Osteocyte (in vitro differentiated cells): ENCODE measurements around the gene MARCO. TPM values are rescaled to one million over a fixed set of nuclear protein-coding genes. Genes with fewer than 3 reads are reported as not detected.

ENCODE experiments used
- DNase-seq: peaks from one replicate; pipeline ENCODE4 v3.0.0; 2021; ENCODE audit warnings: mixed read lengths; ENCODE audit not compliant: unreplicated experiment; ENCODE audit errors: extremely low spot score
- H3K27ac Mint-ChIP-seq: one replicate; pipeline ENCODE4 v1.8.0; 2021; ENCODE audit warnings: mild to moderate bottlenecking, mixed read lengths; ENCODE audit not compliant: unreplicated experiment
- H3K27me3 Mint-ChIP-seq: one replicate; pipeline ENCODE4 v1.8.0; 2021; ENCODE audit warnings: mixed read lengths; ENCODE audit not compliant: unreplicated experiment
- H3K36me3 Mint-ChIP-seq: one replicate; pipeline ENCODE4 v1.8.0; 2021; ENCODE audit warnings: mixed read lengths; ENCODE audit not compliant: unreplicated experiment
- H3K4me1 Mint-ChIP-seq: one replicate; pipeline ENCODE4 v1.8.0; 2021; ENCODE audit warnings: mixed read lengths; ENCODE audit not compliant: unreplicated experiment
- H3K4me3 Mint-ChIP-seq: one replicate; pipeline ENCODE4 v1.8.0; 2021; ENCODE audit warnings: mild to moderate bottlenecking, moderate library complexity, mixed read lengths; ENCODE audit not compliant: unreplicated experiment
- H3K9me3 Mint-ChIP-seq: one replicate; pipeline ENCODE4 v1.8.0; 2021; ENCODE audit warnings: mixed read lengths; ENCODE audit not compliant: unreplicated experiment
- CTCF ChIP-seq: fragments of 200-600 bp; sonication (generic); IDR thresholded peaks from 2 replicates; pipeline ENCODE4 v1.5.0; 2021; ENCODE audit warnings: antibody characterized with exemption, mild to moderate bottlenecking, moderate library complexity
- total RNA-seq: library from RNA; stranded (reverse); gene quantifications from 2 replicates; pipeline ENCODE4 v1.2.1, GENCODE V29; 2021

MARCO gene
- total RNA-seq, 1 donor from 2014 or later = not detected

- Mint-ChIP-seq H3K4me3 (no peak overlapping the region), H3K36me3 (no peaks in the 10 kb centered on the region), H3K27ac (no peak overlapping the region), H3K9me3 (peaks cover 11% of the 10 kb centered on the region), H3K27me3 (no peaks in the 10 kb centered on the region), H3K4me1 (no peaks in the 10 kb centered on the region)
- peak; percentile 27 for DNase-seq
- TF ChIP-seq CTCF = no peak
These were observed 38.2 kb upstream of the MARCO start for GRCh38 chr2:118903551-118904479.

- Mint-ChIP-seq H3K36me3 (no peaks in the 10 kb centered on the region), H3K9me3 (peaks cover 11% of the 10 kb centered on the region), H3K4me1 (no peaks in the 10 kb centered on the region), H3K27ac (no peak overlapping the region), H3K27me3 (no peaks in the 10 kb centered on the region), H3K4me3 (no peak overlapping the region)
- DNase-seq = peak; percentile 67
- TF ChIP-seq CTCF = no peak
These were observed 36.8 kb upstream of the MARCO start for GRCh38 chr2:118905206-118905605.

- H3K27me3 Mint-ChIP-seq = no peaks in the 10 kb centered on the region
- no peak overlapping the region for H3K4me3 Mint-ChIP-seq
- no peak overlapping the region for H3K27ac Mint-ChIP-seq
- no peaks in the 10 kb centered on the region for H3K36me3 Mint-ChIP-seq
- H3K9me3 Mint-ChIP-seq = peaks cover 11% of the 10 kb centered on the region
- H3K4me1 Mint-ChIP-seq = no peaks in the 10 kb centered on the region
- peak; percentile 54 for DNase-seq
- TF ChIP-seq CTCF = no peak
These were observed 35.8 kb upstream of the MARCO start for GRCh38 chr2:118906186-118906585.

GRCh38 chr2:118907759-118908158, 34.2 kb upstream of the MARCO start:
- peaks cover 8% of the 10 kb centered on the region for H3K9me3 Mint-ChIP-seq

More at GRCh38 chr2:118907759-118908158, 34.2 kb upstream of the MARCO start:
- Mint-ChIP-seq H3K4me3 (no peak overlapping the region), H3K27me3 (no peaks in the 10 kb centered on the region), H3K27ac (no peak overlapping the region), H3K4me1 (no peaks in the 10 kb centered on the region), H3K36me3 (no peaks in the 10 kb centered on the region)
- TF ChIP-seq CTCF = no peak
- DNase-seq = peak; percentile 60
